Kasumi-1 (cell line): Measurements from ENCODE around the gene SGSM2.
A peak's percentile ranks its signal among the peaks of the same experiment; 100 is the strongest.

ENCODE experiments used
- DNase-seq, 2 experiments: peaks; one replicate each; lab custom pipeline; 2025; lab: John Stamatoyannopoulos, UW

Gene SGSM2

GRCh38 chr17:2387086-2388019 is 50.1 kb downstream of the SGSM2 start:
- no peak for DNase-seq

DNA sequence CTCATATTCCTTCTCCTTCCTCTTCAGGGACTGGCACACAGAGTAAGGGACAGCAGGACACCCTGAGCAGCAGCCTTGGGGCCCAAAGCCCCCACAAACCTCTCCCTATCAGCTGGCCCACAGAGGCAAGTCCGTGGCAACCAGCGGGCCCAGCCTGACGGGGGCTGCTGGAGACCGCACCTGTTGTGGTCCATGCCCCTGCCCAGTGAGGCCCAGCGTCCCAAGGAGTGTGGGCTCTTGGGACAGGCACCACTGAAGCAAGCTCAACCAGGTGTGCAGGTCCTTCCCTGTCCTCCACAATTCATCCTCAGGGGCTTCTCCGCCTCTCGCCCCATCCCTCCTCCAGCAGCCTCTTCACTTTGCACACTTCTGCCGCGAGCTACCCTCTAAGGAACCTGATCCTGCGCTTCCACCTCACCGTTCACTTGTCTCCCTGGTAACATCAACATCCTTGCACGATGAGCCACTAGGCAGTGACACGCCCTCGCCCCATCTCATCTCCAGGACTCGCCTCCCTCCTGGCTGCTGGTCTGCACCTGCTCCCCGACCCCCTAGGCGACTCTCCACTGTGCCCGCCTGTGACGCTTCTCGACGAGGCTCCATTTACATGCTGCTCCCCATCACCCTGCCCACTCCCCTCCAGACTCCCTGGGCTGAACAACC is 50.9 kb downstream of the SGSM2 start:
- no peak for DNase-seq

DNA sequence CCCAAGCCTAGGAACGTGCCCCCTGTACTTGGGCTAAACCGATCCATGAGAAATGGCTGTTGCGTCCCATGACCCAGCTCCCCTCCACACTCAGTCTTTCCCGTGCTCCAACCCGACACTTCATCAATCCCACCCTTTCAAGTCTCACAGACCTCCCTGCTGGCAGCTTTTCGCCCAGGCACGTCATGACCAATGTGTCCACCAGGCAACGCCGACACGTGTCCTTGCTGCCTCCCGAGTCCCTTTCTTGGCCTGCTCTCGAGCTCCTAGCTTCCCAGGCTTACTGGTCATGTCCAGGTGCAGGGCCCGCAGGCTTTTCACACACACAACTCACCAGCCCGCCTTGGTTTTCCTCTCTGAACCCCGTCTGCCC is 51.4 kb downstream of the SGSM2 start:
- no peak for DNase-seq

GRCh38 chr17:2390199-2390836 is 53.0 kb downstream of the SGSM2 start:
- no peak for DNase-seq

DNA sequence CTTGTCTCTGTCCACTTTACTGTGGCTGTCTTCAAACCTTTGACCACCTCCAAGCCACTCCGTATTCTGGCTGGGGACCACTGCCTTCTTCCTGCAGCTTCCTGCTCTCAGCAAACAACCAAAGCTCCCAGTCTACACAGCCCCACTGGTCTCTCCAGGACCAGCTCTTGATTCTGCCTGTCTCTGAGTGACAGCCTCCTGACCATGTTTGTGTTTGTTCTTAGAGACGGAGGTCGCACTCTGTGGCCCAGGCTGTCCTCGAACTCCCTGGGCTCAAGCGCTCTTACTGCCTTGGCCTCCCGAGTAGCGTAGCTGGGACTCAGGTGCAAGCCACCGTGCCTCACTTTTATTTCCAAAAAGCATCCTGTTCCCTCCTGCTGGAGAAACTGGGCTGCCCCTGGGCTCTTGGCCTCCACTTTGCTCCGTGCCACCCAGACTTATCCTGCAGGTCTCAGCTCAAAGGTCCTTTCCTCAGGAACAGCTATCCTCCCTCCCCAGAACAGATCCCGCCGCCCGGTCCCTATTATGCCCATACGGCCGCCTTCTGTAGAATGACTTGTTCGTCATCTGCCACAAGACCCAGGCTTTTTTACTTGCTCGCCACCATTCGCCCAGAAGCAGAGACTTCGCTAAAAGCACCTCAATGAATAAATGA is 54.4 kb downstream of the SGSM2 start:
- no peak for DNase-seq

- DNase-seq, result peak; percentile 80 to 81
Measured at GRCh38 chr17:2392252-2393173, 55.2 kb downstream of the SGSM2 start.

- peak; percentile 19 to 35 for DNase-seq
Measured at GRCh38 chr17:2393174-2393953, 56.1 kb downstream of the SGSM2 start.

- no peak for DNase-seq
Measured at GRCh38 chr17:2393954-2394749, 56.9 kb downstream of the SGSM2 start.

- DNase-seq, result no peak
Measured at GRCh38 chr17:2394775-2395201, 57.5 kb downstream of the SGSM2 start.

DNA sequence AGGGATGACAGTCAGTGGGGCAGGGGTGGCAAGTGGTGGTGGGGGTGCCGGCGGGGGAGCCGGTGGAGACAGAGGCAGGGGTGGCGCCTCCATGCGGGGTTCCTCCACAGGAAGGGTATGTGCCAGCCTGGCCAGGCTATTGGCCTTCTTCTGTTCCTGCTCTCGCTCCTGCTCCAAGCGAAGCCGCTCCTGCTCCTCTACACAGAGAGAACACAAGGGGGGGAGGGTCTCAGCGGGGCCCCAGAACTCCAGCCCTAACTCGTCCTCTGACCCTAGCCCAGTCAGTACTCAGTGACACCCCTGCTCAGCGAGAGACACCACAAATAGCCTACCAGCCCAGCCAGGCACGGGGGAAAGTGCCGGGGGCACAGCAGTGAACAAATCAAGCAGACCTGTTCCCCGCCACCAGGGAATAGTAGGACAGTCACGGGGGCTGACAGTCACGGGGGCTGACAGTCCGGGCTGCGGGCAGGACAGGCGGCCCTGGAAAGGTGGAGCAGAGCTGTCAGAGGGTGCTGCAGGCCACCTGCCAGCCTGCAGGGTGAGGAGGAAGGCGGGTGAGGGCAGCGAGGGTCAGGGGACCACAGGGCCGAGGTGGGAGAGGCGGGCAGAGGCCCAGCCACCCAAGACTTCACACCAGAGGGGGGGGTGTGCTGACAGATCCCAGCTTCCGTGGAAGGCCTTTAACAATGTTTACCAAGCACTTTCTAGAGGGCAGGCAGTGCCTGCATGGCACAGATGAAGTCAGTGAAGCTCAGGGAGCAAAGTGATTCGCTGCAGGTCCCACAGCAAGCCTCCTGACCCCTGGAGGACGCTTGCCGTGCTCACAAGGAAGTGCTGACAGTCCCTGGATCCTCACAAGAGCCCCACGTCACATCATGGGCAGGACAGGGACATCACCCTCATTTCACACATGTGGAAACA is 58.2 kb downstream of the SGSM2 start:
- DNase-seq, result no peak

DNA sequence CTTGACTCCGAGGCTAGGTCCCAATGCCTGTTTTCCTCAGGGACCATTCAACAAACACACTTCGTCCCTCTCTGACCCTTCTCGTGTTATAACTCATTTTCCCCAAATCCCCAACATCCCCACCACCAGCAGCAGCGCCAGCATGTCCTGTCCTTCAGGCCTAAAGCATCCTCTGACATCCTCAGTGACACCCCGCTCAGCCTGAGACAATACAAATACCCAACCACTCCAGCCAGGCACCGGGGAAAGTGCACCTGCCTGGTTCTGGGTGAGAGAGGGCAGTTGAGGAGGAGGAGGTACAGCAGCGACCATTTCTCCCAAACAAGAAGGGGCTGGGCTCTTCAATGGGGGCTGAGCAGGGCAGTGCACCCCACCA is 58.9 kb downstream of the SGSM2 start:
- no peak for DNase-seq

DNA sequence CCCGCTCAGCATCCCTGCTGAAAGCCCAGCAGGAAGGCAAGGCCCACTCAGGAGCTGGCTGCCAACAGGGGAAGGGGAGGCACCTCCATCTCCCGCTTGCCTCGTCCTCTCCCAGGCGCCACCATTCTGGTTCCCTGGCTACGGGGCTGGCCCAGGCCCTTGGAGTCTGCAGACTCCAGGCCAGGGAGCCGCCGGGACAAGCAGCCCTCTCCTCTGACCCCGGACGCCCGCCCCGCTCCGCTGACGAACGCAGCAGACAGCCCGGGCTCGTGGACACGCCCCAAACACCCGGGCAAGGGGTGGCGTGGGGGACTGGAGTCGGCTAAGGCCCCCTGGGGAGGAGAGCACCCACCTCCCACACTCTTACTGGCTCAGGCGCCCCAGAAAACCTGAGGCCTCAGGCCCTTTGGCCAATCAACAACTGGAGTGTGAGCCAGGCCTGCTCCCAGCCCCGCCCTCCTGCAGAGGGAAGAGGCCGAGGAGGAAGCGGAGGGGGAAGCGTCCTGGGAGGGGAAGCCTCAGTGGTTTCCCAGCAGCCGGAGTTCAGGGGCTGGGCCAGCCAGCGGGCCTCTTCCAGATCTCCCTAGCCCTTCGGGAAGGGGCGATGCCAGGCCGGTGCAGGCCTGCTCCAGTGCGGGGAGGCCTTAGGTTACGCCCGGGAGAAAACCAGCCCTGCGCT is 59.4 kb downstream of the SGSM2 start:
- peak; percentile 82 to 88 for DNase-seq

DNA sequence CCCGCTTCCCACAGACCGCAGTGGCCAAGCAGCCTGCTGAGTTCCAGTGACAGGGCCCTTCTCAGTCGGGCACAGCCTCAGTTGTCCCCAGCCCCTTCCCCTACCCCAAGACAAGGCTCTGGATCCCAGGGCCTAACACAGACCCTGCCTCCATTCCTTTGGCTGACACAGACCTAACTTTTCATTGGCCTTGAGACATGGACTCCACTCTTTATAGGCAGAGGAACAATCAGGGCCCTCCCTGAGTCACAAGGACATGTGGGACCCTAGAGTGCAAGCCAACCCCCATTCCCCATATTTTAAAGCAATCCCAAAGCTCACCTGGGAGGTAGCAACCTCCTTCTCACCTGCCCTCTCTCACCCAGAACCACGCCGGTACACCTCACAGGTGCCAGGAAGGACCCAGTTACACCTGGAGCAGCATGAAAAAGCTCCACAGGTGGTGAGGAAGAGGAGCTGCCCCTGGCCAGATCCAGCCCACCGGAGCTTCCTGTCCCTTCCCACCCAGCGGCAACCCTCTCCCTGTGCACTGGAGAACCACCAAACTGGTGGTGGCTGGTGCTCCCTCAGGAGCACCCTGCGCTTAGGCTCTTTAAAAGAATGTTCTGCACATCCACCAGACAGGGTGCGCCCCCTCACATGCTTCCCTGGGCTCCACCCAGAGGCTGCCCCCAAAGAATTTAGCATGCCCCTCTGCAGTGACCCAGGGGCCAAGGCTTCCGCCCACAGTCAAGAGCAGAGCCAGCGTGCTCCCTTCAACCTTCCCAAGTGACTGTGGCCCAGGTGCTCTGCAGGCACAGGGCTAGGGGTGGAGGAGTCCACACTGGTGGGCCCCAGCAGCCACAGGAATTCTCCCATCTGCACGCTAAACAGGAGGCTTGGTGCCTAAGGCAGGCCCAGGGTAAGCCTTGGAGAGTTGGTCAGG is 60.2 kb downstream of the SGSM2 start:
- DNase-seq, result no peak

DNA sequence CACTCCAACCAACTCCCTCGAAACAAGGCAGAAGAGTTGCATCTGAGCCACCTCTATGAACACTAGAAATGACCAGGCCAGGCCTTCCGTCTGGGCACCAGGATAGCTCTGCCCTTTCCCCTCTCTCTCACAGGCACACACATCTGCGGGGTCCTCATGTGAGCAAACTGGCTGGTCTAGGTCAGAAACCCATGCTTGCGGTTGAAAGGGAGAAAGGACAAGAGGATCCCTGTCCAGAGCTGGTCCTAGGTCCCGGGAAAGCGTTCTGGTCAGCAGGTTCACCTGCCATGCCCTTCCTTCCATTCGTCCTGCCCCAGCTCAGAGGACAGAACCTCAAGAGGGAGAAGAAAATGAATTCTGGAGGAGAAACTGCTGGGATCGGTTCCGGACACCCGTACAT is 60.9 kb downstream of the SGSM2 start:
- DNase-seq, result no peak

DNA sequence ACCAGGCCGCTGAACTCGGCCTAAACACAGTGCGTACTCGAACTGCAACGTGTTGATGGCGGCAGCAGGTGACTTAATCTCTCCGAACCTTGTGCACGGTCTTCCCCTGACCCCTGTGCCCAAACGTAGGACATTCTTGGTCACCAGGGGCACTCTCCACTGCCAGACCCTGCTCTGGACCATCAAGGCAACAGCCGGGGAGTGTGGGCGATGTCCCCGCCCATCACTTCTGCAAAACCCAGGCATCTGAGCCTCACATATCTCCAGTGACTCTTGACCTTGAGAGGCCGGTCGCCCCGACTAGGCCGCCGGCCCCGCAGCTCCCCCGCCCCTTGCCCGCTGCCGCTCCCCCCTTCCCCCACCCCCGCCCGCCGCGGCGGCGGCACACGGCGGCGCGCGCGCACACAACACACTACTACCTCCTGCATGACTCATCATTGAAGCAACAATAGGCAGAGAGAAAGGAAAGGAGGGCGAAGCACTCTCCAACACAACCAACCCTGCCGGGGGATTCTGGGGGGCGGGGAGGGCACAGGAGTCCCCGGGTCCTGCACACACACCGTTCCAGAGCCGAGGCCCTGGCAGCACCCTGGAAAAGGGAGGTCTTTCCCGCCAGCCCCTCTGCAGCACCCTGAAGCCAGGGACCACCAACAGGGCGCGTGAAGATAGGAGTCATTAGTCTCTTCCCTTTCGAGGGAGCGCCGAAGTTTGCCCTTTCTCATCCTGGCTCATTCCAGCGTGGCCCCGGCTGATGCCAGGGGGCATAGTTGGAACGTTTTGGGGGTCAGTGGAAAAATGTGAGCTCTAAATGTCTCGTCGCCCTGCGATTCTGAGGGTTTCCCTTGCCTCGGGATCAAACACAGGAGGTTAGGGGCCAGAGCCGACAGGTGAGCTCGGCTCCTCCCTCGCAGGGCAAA is 61.6 kb downstream of the SGSM2 start:
- peak; percentile 10 to 21 for DNase-seq
